Fibroblast of the conjunctiva (primary cell): ENCODE data around the gene CCDC187.
"Not testable (repeated sequence)": the region's sequence is repeated elsewhere in the genome, so short reads cannot be mapped to it uniquely, and the experiment has no call there.

Source experiments
- DNase-seq: peaks from one replicate; pipeline ENCODE4 v3.0.0-alpha.2; 2010; ENCODE audit warnings: low read depth

The CCDC187 gene

DNA sequence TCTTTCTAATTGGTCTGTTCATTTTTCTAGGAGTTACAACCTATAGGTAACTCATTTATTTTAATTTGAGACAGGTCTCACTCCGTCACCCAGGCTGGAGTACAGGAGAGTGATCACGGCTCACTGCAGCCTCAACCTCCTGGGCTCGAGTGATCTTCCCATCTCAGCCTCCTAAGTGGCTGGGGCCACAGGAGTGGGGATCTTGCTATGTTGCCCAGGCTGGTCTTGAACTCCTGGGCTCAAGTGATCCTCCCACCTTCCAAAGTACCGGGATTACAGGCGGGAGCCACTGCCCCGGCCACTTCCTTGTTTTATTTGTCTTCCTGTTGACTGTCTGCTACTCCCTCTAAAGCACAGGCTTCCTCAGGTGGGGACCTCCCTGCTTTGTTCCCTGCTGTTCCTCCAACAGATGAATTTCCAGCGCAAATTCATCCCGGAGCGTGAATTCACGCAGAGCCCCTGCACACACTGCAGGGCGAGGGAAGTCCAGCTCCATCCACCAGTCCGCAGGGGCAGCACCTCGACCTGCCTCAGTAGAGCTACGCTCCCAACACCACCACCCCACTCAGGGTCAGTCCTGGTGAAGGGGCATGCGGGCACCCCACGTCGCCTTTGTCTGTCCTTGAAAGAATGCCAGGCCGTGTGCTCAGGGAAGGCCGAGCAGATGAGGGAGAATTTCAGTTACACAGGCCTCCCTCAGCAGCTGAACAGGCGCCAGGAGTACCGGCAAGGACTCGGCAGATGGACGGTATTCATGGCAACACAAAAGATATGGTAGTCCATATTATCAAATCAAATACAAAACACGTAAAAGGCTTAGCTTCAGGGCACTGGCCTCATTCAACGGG, 64.5 kb downstream of the CCDC187 start:
- no peak for DNase-seq

DNA sequence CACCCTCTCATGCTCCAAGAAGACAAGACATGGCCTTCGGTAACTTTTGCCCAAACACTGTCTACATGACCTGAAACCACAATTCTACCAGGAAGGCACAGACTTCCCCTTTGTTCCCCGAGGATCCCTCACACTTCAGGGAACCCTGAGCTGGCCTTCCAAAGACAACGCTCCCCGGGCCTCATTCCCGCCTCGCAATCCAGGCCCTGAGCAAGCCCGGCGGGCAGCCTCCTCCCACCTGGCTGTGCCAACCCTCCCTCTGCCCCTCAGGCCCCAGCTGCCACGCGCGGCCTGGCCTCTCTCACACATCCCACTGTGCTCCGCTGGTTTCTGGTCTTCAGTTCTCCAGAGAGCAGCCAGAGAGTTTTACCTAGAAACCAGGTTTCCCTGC, 65.6 kb downstream of the CCDC187 start:
- DNase-seq, result no peak

DNA sequence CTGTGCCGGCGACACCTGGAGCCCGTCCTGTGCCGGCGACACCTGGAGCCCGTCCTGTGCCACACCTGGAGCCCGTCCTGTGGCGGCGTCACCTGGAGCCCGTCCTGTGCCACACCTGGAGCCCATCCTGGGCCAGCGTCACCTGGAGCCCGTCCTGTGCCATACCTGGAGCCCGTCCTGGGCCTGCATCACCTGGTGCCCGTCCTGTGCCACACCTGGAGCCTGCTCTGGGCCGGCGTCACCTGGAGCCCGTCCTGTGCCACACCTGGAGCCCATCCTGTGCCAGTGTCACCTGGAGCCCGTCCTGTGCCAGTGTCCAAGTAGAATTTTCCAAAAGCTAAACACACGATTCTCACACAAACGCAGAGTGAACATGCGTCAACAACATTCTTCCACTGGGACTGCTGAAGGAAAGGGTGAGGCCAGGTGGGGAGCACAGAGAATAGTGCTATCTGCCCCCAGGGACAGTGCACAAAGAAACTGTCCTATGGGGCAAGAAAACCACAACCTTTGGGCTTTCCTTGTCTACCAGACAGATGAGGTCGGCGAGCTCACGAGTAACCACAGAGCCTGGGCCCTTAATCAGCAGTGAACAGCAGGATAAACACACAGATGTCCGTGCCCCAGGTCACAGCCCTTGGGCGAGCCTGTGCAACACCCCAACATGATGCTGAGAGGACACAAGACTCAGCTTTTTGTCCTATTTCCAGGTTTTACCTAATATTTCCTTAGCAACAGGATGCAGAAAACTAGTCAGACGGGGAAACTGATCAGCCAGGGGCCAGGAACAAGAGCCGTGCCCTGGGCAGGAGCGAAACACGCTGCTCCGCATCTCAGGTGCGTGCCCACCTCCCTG, 66.2 kb downstream of the CCDC187 start:
- no peak for DNase-seq

DNA sequence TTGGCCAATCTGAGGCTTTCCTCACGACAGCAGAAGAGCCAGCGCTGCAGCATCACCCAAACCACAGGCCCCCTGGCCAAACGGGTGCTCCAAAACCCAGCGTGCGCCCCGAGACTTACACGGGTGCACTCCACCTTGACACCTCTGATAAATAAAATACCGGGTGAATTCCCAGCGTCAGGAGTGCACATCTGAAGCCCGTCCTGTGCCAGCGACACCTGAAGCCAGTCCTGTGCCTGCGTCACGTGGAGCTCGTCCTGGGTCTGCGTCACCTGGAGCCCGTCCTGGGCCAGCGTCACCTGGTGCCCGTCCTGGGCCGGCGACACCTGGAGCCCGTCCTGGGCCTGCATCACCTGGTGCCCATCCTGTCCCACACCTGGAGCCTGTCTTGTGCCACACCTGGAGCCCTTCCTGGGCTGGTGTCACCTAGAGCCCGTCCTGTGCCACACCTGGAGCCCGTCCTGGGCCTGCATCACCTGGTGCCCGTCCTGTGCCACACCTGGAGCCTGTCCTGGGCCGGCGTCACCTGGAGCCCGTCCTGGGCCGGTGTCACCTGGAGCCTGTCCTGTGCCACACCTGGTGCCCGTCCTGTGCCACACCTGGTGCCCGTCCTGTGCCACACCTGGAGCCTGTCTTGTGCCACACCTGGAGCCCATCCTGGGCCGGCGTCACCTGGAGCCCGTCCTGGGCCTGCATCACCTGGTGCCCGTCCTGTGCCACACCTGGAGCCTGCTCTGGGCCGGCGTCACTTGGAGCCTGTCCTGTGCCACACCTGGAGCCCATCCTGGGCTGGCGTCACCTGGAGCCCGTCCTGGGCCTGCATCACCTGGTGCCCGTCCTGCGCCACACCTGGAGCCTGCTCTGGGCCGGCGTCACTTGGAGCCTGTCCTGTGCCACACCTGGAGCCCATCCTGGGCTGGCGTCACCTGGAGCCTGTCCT, 67.2 kb downstream of the CCDC187 start:
- not testable (repeated sequence) for DNase-seq

DNA sequence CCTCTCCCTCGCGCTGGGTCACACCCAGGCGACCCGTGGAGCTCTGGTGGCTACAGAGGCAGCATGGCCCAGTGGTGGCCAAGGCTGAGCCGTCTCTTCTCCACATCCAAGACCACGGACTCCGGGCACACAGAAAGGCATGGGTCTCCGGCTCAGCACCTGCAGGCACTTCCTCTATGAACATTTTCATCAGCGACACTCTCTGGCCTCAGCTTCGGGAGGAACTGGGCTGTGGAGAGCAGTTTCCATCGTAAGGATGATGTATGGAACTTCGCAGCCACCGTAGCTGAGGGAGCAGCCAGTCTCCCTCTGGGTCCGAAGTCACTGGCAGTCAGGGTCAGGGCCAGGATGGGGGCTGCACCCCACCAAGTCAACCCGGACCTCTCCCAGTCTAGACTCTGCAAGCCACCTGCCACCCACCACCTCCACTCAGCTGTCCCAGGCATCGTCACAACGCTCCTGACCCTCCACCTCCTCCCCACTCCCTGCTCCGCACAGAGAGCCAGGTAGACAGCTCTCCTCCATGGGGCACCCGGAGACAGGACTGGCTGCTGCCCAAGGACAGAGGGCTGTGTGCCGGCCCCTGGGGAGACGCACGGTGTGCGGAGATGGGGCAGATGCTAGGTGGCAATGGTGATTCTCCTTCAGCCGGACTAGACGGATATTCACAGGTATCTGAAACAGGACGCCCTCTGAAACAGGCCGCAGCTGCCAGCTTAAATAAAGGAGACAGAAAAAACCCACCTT, 68.0 kb downstream of the CCDC187 start:
- no peak for DNase-seq

DNA sequence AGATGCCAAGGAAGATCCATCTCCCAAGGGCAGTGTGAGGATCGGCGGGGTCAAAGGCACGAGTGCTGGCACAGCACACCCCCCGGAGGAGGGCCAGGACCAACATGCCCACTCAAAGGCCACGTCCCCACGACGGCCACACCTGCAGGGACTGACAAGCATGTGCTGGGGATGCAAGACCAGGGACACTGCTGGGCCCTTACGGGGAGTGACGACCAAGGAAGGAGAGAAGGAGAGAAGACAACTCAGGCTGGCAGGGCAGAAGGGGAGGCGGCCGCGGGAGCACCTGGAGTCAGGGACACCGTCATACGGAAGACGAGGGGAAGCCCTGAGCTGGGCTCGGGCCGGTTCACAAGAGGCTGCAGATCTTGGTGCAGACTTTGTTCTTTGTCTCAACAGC, 68.7 kb downstream of the CCDC187 start:
- no peak for DNase-seq

DNA sequence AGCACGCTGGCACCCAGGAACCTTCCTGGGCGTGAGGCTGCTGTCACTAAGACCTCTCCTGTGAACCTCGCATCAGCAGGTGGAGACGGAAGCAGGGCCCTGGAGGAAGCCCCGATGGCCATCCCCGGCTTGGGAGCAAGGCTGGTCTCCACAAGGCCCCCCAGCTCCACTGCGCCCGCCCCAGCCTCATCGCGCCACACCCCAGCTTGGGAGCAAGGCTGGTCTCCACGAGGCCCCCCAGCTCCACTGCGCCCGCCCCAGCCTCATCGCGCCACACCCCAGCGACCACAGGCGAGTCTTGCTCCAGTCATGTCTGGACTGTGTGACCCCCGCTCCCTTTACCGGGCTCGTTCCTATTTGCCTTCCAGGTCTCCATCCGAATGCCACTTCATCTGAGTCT, 69.3 kb downstream of the CCDC187 start:
- no peak for DNase-seq

DNA sequence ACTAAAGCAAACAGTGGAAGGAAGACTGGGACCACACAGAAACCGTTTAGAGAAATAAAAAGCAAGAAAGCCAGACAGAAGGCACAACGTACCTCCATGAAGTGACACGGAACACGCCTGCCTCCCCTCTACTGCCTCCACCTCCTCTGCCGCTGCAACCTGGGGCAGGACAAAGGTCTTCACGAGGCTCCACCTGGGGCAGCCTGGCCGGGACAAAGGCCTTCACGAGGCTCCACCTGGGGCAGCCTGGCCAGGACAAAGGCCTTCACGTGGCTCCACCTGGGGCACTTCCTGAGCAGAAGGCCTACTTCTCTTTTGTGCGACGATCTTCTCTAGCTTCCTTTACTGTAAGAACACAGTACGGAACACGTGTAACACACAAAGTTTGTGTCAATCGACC, 70.0 kb downstream of the CCDC187 start:
- no peak for DNase-seq

DNA sequence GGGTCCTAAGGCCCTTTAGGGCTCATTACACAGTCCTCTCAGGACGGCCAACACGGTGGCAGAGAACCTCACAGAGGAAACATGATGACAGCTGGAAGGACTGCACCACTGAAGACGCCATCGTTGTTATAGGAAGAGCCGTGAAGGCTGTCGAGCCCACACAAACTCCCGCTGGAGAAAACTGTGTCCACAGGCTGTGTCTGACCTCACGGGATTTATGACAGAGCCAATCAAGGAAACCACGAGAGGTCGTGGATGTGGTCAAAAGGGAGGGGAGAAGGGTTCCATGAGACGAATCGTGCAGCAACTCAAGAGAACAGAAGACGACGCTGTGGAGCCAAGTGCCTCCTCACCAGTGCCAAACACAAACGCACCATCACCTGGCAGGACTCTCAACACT, 70.5 kb downstream of the CCDC187 start:
- no peak for DNase-seq

DNA sequence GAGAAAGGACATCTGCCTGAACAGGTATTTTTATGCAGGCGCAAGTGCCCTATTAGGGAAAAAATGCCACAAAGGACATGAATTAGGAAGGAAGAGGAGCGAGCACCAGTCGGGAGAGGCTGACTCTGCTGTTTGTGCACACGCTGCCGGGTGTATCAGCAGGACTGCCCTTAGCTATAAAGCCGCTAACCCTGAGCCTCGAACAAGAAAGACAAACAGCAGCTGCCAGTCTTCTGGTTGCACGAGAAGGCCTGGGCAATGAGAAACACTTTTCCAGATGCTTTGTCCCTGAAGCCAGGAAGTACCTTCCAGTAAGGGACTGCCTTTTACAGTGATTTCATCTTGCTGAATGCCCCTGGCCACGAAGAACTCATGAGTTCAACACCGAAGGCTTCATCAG, 70.9 kb downstream of the CCDC187 start:
- no peak for DNase-seq

DNA sequence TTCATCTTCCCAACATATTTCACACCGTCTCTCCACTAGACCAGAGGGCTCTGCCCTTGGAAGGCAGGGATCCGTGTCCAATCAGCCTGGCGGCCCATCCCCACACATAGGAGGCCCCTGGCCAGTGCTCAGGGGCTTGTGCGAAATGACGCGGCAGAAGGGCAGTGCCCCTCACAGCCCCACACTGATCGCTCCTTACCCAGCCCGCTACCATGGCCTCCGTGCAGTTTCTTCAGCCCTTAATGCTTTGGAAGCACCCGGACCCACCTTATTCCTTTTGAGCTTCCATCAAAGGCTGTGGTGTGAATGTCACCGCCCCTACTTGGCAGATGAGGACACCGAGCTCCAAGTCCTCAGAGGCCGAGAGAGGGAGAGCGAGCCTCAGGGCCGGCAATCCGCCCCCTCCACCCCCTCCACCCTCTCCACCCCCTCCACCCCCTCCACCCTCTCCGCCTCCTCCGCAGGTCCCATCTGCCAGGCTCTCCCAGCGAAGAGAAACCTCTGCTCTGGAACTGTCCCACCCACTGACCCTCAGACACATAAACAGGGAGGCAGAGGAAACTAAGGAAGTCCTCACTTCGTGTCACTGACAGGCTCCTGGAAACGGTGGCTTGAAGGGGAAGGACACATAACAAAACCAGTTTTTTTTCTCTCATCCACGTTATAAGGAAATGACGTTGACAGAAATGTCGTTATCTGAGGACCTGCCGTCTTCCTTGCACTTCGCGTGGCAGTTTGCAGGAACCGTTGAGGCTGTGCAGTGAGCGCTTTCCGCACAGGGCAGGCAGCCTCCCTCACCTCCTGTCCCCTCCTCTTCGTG, 72.2 kb downstream of the CCDC187 start:
- no peak for DNase-seq

DNA sequence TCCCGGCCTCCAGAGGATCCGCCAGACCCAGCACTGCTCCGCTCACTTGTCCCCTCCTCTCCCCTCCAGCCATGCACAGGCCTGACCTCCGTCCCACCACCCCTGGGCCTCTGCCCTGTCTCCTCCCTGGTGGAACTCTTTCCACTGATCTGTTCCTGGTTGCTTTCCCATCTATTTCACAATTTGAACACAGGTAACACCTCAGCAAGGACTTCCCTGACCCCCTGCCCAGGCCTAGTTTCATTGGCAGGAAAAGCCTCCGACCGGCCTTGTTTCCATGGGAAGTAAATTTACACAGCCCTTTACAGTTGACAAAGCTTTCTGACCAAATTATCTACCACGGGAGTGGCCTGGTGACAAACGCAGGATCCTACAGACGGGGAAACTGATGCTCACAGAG, 73.1 kb downstream of the CCDC187 start:
- DNase-seq, result no peak

DNA sequence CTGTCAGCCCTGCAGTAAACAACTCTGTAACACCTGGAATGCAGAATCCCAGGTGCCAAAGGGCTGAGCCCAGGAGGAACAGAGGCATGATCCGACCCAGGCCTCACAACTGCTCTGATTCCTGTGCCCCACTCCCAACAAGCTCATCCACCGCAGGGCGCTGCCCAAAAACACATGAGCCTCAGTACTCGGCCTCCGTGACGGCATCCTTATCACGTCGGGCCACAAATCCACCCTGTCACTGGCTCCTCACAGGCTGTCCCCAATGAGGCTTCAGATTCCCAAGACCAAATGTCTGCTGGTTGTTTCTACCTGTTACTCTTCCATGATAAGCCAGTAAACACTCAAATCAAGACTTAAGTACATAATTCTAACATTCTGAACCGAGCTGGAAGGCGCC, 73.5 kb downstream of the CCDC187 start:
- DNase-seq, result no peak

DNA sequence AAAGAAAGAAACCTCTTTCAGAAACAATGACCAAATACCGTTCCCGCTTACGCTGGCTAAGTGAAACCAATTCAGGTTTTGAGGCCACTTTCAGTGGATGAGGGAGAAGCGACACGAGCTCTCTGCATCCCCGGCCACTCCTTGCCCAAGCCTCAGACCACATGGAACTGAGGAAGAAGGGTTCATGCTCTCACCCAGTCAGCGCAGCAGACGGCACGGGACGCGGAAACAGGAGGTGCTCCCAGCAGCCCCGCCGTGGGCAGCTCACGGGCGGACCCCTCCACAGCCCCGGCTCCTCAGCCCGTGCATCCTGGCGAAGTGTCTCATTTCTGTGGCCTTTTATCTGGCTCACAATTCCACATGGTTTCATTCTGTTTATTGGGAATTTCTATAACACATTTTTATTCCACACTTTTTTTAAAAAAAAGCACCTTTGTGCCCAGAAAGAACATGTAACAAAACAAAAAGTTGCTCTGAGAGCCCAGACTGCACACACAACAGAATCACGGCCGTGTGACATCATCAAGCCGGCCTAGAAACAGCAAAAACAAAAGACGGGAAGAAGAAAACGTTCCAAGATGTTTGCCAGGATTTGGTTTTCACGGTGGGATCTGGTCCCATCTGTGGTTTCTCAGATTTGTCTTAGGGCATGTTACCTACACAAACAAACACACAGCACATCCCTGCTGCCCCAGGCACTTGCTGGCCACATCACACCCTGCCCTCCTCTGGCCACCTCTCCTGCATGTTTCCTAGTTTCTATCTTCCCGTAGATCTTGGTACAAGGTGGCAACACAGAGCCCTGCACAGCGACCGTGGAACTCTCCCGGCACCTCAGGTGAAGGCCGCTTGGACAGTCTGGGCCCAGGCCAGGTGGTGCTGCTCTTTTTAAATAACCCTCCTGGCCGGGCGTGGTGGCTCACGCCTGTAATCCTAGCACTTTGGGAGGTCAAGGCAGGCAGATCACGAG, 74.5 kb downstream of the CCDC187 start:
- no peak for DNase-seq

DNA sequence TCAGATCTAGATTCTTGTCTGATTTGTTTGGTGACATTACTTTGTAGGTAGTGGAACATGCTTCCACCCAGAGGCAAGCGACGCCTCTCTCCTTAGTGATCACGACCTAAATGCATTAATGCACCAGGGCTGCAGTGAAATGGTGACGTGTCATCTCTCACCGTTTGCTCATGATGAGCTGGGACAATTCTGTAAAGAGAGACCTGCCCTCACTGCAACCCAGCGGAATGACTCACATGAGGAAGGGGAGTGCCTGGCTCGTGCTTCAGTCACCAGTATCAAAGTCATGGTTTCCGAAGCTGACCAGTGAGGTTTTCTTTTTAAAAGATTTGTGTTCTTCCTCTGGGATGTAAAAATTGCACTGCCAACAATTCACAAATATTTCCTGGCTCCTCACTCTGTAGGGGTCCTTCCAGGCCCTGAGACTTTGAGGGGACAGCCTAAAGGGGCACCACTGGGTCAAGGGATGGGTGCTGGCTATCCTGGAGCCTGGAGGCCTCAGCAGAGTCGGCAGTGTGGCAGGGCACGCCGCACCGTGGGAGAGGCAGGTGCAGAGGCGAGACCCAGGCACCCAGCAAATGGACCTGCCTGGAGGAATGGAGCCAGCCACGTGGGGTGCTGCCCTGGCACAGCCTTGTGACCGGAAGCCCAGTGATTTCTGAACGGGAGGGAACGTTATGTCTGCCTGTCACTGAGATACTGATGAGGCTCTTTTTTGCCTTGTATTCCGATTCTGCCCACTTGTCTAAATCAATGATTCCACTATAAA, 75.6 kb downstream of the CCDC187 start:
- no peak for DNase-seq

DNA sequence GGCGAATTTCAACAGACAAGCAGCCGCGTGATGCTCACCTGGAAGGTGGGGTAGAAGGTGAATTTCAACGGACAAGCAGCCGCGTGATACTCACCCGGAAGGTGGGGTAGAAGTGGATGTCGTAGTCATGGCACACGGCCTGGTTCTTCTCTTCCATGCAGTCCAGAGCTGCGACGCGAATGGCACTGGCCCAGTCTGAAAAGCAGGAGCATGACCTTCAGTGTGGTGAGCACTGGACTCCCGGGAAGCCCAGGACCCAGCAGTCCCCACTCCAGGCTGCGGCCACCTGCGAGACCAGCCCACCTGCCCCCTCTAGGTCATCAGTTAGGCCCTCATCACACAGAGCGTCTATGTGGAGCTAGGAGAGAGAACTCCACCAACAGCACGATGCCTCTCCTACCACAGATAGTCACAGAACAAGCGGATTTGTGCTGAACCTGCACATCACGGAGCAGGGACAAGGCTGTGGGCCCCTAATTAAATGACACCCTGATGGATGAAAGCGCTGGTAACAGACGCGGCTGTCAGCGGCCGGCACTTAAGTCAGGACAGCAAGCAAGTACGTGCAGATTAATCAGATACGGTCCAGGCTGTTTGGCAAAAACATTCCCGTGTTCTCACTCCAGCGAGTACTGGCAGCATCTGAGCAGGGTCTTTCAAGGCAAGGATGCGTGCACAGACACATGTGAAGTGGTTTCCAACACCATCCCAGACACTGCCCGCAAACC, 77.0 kb downstream of the CCDC187 start:
- DNase-seq, result no peak

DNA sequence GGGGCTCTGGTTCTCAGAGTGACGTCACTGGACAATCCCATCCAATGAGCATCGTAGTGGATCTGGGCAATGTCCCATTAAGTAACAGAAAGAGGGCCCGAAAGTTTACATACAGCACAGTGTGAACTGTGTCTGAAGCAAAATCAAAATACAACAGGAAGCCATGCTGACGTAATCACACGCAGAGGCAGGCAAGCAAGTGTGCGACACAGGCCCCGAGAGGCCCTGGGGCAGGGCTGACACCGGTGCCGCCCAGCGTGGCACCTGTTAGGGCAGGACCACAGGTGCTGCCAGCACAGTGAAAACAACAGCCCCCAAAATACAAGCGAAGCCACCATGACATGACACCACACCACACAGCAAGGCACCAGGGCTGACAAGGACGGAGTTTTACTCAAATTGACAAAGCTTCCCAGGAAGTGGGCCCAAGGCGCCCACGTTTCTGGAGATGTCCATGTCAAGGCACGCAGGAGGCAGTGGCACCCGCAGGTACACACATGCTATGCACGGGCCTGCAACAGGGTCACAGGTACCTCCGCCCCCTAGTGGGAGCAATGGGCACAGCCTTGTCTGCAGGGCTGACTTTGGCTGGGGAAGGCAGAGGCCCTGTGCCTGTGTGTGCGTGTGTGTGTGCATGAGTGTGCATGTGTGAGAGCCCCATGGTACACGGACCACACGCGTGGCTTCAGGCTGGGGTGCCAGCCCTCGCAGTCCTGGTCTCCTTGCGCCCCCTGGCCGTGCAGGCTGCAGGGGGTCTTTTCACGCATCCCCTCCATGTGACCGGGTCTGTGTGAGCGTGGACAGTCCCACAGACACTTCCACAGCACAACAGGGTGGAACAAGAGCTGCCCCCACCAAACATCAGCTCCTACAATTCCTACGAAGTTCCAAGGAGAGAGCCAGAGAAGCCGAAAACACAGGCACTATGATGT, 77.9 kb downstream of the CCDC187 start:
- no peak for DNase-seq
